Measurements from ENCODE around the gene FAM222A. TPM values are rescaled to one million over a fixed set of nuclear protein-coding genes. Genes with fewer than 3 reads are reported as not detected.

The FAM222A gene
- total RNA-seq, 2 donors from 2014 or later, result 21.6 to 24.4 TPM

DNA sequence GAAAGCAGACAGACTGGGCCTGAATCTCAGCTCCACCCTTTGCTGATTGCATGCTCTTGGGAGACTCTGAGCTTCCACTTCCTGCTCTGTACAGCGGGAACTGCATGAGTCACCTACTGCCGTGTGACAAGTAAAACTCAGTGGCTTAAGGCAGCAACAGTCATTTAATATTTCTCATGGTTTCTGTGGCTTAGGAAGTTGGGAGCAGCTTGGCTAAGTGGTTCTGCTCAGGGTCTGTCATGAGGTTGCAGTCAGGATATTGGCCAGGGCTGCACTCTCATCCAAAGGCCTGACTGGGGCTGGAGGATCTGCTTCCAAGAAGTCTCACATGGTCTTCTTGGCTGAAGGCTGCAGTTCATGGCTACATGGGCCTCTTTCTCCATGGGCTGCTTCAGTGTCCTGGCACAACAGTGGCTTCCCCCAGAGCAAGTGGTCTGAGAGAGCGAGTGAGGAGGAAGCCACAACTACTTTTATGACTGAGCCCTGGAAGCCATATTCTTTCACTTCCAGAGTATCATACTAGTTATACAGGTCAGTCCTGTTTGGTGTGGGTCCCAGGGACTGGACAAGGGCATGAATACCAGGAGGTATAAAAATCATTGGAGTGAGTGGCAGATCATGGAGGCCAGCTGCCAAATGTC is 49.7 kb downstream of the FAM222A start:
- Histone ChIP-seq H3K27me3 (ENCODE audit: control insufficient read depth, insufficient read depth, low read length, poor library complexity, severe bottlenecking) (no peaks in the 10 kb centered on the region), H3K4me1 (ENCODE audit: control insufficient read depth, insufficient read depth, low read length) (peaks cover 5% of the 10 kb centered on the region), H3K4me3 (ENCODE audit: low read length) (no peak overlapping the region), H3K27ac (ENCODE audit: low read depth, low read length) (no peak overlapping the region), H3K36me3 (ENCODE audit: control insufficient read depth, insufficient read depth, low read length) (peaks cover 24% of the 10 kb centered on the region), H3K9ac (ENCODE audit: extremely low read depth, low read length, poor library complexity, severe bottlenecking) (no peak overlapping the region), H3K9me3 (ENCODE audit: control insufficient read depth, low read length) (no peaks in the 10 kb centered on the region)
- Mint-ChIP-seq H3K36me3 (ENCODE audit: low read depth) (peaks cover 22% of the 10 kb centered on the region), H3K27me3 (ENCODE audit: insufficient read depth) (no peaks in the 10 kb centered on the region), H3K4me3 (no peak overlapping the region), H3K4me1 (peaks cover 11% of the 10 kb centered on the region), H3K9me3 (peaks cover 6% of the 10 kb centered on the region), H3K27ac (no peak overlapping the region)
- DNase-seq, result peak; percentile 49
- 95 to 100% methylated on average over 2 to 3 of the region's 3 CpGs for WGBS, 2 experiments (ENCODE audit: insufficient coverage in 1 of 2, insufficient read length in 1 of 2)
- TF ChIP-seq, protein P1, sequence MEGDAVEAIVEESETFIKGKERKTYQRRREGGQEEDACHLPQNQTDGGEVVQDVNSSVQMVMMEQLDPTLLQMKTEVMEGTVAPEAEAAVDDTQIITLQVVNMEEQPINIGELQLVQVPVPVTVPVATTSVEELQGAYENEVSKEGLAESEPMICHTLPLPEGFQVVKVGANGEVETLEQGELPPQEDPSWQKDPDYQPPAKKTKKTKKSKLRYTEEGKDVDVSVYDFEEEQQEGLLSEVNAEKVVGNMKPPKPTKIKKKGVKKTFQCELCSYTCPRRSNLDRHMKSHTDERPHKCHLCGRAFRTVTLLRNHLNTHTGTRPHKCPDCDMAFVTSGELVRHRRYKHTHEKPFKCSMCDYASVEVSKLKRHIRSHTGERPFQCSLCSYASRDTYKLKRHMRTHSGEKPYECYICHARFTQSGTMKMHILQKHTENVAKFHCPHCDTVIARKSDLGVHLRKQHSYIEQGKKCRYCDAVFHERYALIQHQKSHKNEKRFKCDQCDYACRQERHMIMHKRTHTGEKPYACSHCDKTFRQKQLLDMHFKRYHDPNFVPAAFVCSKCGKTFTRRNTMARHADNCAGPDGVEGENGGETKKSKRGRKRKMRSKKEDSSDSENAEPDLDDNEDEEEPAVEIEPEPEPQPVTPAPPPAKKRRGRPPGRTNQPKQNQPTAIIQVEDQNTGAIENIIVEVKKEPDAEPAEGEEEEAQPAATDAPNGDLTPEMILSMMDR (conservative IDR thresholded peaks at IDR 0.05), result no peak

DNA sequence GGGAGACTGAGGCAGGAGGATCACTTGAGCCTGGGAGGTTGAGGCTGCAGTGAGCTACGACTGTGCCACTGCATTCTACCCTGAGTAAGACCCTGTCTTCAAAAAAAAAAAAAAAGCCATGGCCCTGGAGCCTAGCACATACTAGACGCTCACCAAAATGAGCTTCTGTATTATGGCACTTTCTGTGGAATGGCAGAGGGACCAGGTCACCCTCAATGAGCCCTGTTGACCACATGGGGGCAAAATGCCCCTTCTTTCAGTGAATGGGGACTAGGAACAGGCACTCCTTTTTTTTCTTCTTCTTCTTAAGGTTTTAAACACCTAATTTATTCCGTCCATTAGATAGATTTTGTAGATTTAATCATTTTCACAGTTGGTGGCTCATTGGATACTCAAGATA is 50.5 kb downstream of the FAM222A start:
- Mint-ChIP-seq H3K27ac (no peak overlapping the region), H3K27me3 (ENCODE audit: insufficient read depth) (no peaks in the 10 kb centered on the region), H3K9me3 (peaks cover 6% of the 10 kb centered on the region), H3K36me3 (ENCODE audit: low read depth) (peaks cover 22% of the 10 kb centered on the region), H3K4me3 (no peak overlapping the region), H3K4me1 (peaks cover 5% of the 10 kb centered on the region)
- WGBS, 2 experiments (ENCODE audit: insufficient coverage in 1 of 2, insufficient read length in 1 of 2), result 96 to 100% methylated on average over 2 of the region's 3 CpGs
- peak; percentile 66 for DNase-seq
- Histone ChIP-seq H3K4me1 (ENCODE audit: control insufficient read depth, insufficient read depth, low read length) (no peaks in the 10 kb centered on the region), H3K9me3 (ENCODE audit: control insufficient read depth, low read length) (no peaks in the 10 kb centered on the region), H3K27ac (ENCODE audit: low read depth, low read length) (no peak overlapping the region), H3K27me3 (ENCODE audit: control insufficient read depth, insufficient read depth, low read length, poor library complexity, severe bottlenecking) (no peaks in the 10 kb centered on the region), H3K9ac (ENCODE audit: extremely low read depth, low read length, poor library complexity, severe bottlenecking) (no peak overlapping the region), H3K36me3 (ENCODE audit: control insufficient read depth, insufficient read depth, low read length) (peaks cover 24% of the 10 kb centered on the region), H3K4me3 (ENCODE audit: low read length) (no peak overlapping the region)
- TF ChIP-seq, protein P1 (conservative IDR thresholded peaks at IDR 0.05), result peak; percentile 72

DNA sequence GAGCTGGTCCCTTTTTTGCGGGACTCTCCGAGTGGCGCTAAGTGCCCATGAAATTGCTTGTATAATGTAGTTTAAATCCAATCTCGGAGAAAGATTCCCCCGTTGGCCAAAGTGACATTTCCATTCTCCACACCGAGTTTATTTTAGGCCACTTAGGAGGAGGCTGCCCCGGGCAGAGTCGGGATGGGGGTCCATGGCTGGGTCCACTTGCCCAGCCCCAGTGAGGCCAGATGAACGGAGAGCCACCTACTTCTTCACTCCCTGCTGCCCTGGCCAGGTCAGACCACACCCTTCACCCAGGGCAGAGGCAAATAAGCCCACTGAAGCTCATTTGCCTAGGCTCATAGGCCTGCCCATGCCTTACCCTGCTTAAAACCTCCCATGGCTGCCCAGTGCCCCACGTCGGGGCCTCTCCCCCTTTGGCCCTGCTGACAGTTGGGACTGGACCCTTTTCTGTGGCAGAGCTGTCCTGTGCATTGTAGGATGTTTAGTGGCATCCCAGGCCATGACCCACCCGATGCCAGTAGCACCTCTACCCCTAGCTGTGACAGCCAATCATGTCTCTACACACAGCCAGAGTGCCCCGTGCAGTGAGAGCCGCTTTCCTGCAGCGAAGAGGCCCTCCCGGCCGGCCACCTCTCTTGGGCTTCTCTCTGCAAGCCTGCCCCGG is 51.3 kb downstream of the FAM222A start:
- TF ChIP-seq, protein P1 (conservative IDR thresholded peaks at IDR 0.05), result no peak
- Mint-ChIP-seq H3K4me1 (peaks cover 2% of the 10 kb centered on the region), H3K27ac (no peak overlapping the region), H3K4me3 (no peak overlapping the region), H3K36me3 (ENCODE audit: low read depth) (peaks cover 22% of the 10 kb centered on the region), H3K27me3 (ENCODE audit: insufficient read depth) (no peaks in the 10 kb centered on the region), H3K9me3 (peaks cover 6% of the 10 kb centered on the region)
- no peaks in the 10 kb centered on the region for H3K27me3 ChIP-seq (ENCODE audit: control insufficient read depth, insufficient read depth, low read length, poor library complexity, severe bottlenecking)
- no peak overlapping the region for H3K27ac ChIP-seq (ENCODE audit: low read depth, low read length)
- H3K4me1 ChIP-seq (ENCODE audit: control insufficient read depth, insufficient read depth, low read length), result no peaks in the 10 kb centered on the region
- H3K9ac ChIP-seq (ENCODE audit: extremely low read depth, low read length, poor library complexity, severe bottlenecking), result no peak overlapping the region
- no peak overlapping the region for H3K4me3 ChIP-seq (ENCODE audit: low read length)
- 92 to 94% methylated on average over 6 to 18 of the region's 18 CpGs for WGBS, 2 experiments (ENCODE audit: insufficient coverage in 1 of 2, insufficient read length in 1 of 2)
- H3K9me3 ChIP-seq (ENCODE audit: control insufficient read depth, low read length), result no peaks in the 10 kb centered on the region
- H3K36me3 ChIP-seq (ENCODE audit: control insufficient read depth, insufficient read depth, low read length), result peaks cover 24% of the 10 kb centered on the region
- DNase-seq, result peak; percentile 43
